HG02763 (cell line): Measurements from ENCODE around the gene PLCH1.

Experiments
- ATAC-seq: cut with Tn5 transposase; IDR thresholded peaks from one replicate; pipeline ENCODE4 v1.9.1; 2021; ENCODE audit warnings: mild to moderate bottlenecking, moderate library complexity; ENCODE audit not compliant: unreplicated experiment

PLCH1 gene

DNA sequence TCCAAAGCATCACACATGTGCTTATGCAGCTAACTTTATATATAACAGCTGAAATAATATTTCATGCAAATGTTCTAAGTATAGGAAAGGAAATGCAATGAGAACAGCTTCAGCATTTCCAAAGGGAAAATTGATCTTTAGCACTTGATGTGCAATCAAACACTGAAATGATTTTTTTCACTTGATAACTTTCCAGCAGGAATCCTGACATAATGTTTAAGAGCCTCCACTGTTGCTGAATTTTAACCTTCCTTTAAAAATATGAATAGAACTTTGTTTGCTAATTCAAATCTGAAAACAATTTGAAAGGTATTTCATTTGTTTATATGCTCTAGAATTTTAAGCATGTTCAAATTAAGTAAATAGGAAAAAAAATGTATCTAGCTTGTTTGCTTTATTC is 354.5 kb downstream of the PLCH1 start:
- ATAC-seq, result no peak

GRCh38 chr3:155388417-155388816 is 356.5 kb downstream of the PLCH1 start:
- no peak for ATAC-seq

GRCh38 chr3:155387571-155387970 is 357.3 kb downstream of the PLCH1 start:
- no peak for ATAC-seq

DNA sequence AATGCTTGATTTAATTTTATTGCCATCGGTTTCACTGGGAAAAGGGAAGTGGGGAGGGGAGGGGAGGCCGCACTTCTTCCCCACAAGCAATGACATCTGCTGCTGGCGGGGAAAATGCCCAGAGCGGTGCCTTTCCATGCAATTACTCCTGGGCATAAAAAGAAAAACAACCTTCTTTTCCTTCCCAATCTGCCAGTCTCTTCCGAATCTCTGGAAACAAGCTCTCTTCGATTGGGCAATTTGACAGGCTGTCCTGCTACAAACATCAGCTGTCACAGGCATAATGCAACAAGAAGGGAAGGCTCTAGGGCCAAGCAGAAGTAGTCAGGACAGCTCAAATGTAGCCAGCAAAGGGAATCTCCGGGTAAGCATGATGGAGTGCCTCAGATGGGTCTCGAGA is 358.0 kb downstream of the PLCH1 start:
- no peak for ATAC-seq

DNA sequence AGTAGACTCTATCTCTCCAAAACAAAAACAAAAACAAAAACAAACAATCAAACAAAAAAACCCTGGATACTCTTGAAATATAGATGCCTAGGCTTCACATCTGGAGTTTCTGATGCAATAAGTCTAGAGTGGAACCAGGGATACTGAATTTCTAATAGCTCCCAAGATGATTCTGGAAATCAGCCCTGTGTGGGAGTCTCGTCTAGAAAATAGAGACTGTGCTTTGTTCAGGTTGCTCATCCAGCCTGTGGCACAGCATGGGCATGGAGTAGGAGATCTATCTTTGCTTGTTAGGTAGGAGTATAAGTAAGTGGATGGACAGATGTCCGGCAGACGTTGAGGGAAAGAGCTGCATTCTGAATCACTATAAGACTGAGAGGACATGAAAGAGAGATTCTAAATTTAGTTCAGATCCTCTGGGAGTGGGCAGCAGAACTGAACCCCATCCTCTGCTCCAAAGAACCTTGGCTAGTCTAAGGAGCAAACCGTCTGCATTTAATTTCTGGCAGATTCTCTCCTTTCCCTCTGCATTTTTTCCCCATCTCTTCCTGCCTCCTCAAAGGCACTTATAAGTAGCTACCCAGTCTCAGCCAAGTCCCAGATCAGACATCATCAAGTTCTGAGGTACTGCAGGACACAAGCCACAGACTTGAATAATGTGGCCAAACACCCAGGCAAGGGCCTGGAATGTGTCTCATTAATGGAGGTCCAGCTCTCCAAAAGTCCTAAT is 358.8 kb downstream of the PLCH1 start:
- ATAC-seq, result no peak

DNA sequence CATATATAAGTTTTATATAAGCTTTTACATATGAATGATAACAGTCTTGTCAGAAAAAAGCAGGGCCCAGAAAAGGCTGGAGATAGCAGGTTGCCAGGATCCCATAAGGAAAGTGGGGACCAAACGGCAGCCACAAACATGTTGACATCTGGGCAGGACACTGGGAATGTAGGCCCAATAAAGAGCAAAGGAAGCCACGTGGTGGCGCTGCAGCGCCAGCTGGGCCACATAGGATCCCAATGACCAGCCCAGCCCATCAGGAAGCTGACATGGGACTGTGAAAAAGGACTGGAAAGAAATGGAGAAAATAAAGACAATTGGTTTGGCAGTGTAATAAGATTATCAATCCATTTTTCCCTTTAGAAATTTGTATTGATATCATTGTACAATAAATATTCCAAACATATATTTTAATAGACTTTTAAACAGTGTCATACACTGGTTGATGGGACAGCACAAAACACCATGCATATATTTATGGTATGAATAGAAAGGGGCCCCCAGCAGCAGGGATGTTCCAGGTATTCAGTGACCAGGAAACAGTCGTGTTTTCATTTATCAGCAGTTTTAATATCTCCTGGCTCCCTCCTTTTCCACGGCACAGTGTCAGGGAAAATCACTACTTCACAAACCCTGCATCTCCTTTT is 362.4 kb downstream of the PLCH1 start:
- ATAC-seq, result no peak

GRCh38 chr3:155377847-155378246 is 367.0 kb downstream of the PLCH1 start:
- ATAC-seq, result no peak

- no peak for ATAC-seq
These were observed 367.8 kb downstream of the PLCH1 start for GRCh38 chr3:155377071-155377470.

- no peak for ATAC-seq
These were observed 372.6 kb downstream of the PLCH1 start for GRCh38 chr3:155372281-155372680.

DNA sequence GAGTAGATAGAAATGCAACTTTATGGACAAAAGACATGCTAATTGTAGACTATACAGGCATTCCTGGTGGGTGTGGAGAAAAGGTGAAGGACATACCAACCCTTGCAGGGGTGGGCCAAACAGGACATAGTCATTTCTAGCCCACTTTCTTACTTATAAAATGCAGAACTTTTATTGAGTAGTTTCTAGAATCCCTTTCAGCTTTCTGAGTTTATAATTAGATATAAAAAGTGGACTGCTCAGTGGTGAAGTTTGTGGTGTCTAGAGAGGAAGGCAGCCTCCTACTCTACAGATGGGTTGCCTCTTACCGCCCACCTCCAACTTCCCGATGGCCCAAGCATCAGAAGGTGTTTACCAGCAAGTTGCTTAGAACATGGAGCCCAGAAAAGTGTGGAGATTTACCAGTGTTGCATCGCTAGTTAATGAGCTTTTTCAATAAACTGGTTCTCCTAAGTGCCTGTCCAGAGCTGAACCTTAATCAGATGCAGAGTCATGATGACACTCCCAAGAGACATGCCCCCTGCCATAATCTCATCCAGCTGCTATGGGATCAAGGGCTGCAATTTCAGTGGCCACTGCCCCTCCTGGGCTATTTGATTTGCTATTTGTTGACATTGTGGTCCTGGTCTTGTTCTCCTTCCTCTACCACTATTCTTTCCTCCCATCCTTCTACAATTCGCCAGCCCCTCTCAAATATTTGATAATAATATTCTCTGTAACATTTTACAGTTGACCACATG is 373.9 kb downstream of the PLCH1 start:
- ATAC-seq, result no peak

GRCh38 chr3:155370198-155370597 is 374.7 kb downstream of the PLCH1 start:
- ATAC-seq, result no peak

DNA sequence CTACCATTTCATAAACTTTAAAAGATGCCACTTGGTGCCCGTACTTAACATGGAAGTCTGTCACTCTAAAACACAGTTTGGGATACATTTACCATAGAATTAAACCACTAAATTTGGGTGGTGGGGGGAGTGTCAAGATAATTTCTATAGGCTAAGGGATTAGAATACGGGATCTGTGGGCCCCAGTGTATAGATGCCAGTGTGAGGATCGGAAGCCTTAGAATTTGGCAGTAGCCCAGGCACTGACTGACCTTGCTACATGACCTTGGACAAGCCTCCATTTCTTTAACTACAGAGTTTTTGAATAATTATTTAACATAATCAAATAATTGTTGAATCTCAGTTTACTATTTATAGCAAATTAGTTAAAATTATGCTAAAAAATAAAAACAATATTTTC is 375.1 kb downstream of the PLCH1 start:
- no peak for ATAC-seq

DNA sequence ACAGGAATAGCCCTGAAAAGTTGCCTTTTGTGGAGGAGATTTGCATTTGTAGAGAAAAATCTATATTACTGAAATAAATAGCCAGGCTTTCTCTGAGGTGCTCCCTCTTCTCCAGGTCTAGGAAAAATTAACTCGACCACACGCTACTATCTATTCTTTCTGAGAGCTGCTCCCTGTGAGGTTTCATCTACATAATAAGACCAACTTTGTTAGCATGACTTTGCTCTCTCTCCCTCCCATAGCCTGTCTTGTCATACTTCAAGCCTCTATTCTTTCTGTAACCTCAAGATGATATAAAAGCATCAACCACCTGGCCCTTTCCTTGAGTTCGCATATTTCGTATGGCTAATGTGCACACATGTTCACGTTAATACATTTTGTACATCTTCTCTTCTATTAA is 375.6 kb downstream of the PLCH1 start:
- ATAC-seq, result no peak

DNA sequence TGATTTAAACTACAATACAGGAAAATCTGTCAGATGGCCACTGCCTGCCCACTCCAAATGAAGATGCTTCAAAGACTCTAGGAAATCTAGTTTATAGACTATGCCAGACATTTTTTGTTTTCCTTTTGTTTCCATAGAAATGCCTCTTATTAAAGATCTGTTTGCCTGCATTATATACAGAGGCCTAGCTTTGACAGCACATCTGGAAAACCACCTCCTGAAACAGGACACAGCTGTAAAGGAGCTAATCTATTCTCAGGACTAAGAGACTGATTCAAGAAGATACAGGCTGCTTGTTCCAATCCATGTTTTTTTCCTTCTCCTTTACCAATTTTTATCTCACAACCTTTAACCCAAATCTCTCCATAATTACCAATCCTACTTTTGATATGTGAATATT is 376.1 kb downstream of the PLCH1 start:
- no peak for ATAC-seq

- ATAC-seq, result no peak
These were observed 377.4 kb downstream of the PLCH1 start for GRCh38 chr3:155367506-155367905.

GRCh38 chr3:155365178-155365783 is 379.6 kb downstream of the PLCH1 start:
- ATAC-seq, result no peak

DNA sequence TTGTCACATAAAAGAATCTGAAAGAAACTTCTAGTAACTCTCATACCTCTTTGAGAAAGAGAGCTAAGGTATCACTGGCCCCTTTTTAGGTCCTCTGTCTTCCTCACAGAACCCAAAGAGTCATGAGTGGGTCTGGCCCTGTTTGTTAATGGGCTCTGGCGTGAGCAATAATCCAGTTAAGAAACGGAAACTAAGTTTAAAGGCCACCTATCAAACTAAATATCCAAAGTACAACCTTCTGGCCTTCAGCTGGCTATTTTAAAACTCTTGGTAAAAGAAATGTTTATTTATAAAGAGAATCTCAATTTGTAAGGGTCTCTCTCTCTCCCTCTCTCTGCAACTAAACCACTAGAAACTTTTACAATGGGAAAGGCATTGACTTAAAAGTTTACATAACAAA is 380.4 kb downstream of the PLCH1 start:
- ATAC-seq, result no peak

GRCh38 chr3:155363690-155364070 is 381.2 kb downstream of the PLCH1 start:
- ATAC-seq, result no peak

- no peak for ATAC-seq
These were observed 381.8 kb downstream of the PLCH1 start for GRCh38 chr3:155362808-155363689.

- no peak for ATAC-seq
These were observed 384.6 kb downstream of the PLCH1 start for GRCh38 chr3:155360281-155360680.
